SK-MEL-5 (cell line): ENCODE results near the gene MYO16. TPM values are rescaled to one million over a fixed set of nuclear protein-coding genes. Genes with fewer than 3 reads are reported as not detected.
"Not testable (repeated sequence)": the region's sequence is repeated elsewhere in the genome, so short reads cannot be mapped to it uniquely, and the experiment has no call there.

Source experiments
- DNase-seq: peaks from one replicate; pipeline ENCODE4 v3.0.0-alpha.2; 2016; ENCODE audit warnings: low read depth, low spot score
- in situ Hi-C: cut with HindIII; loops from 2 replicates; pipeline ENCODE4 v1.10.0; 2016; ENCODE audit warnings: low sequenced_read_pairs, high pct_unique_total_duplicates, low pct_unique_long_range_greater_than_20kb
- total RNA-seq: library from RNA; depleted of rRNA; stranded (reverse); fragments of >200 nt; shearing (Covaris generic); gene quantifications from 2 replicates; pipeline ENCODE4 v1.2.3, GENCODE V29; 2014

Gene MYO16
- total RNA-seq, 1 experiment from 2014 or later: 0.18 TPM

GRCh38 chr13:108902405-108903155 lies 273.2 kb downstream of the MYO16 start:
- in situ Hi-C loops: no loop called here
- peak; percentile 65 for DNase-seq

GRCh38 chr13:108903613-108904012 lies 274.2 kb downstream of the MYO16 start:
- in situ Hi-C loops: no loop called here

GRCh38 chr13:108911807-108912206 lies 282.4 kb downstream of the MYO16 start:
- no peak for DNase-seq
- in situ Hi-C loops: no loop called here

More at GRCh38 chr13:108903613-108904012, 274.2 kb downstream of the MYO16 start:
- no peak for DNase-seq

- DNase-seq, in situ Hi-C loops: not testable (repeated sequence)
Observed at GRCh38 chr13:108913731-108914130, 284.3 kb downstream of the MYO16 start.

- in situ Hi-C loops: no loop called here
- peak; percentile 77 for DNase-seq
Observed at GRCh38 chr13:108915095-108915633, 285.8 kb downstream of the MYO16 start.

- peak; percentile 99 for DNase-seq
- in situ Hi-C loops: no loop called here
Observed at GRCh38 chr13:108915634-108916512, 286.5 kb downstream of the MYO16 start.

- in situ Hi-C loops: no loop called here
- DNase-seq: no peak
Observed at GRCh38 chr13:108917581-108917980, 288.2 kb downstream of the MYO16 start.

- in situ Hi-C loops: no loop called here
- no peak for DNase-seq
Observed at GRCh38 chr13:108919036-108919907, 289.9 kb downstream of the MYO16 start.

- in situ Hi-C loops: no loop called here
- no peak for DNase-seq
Observed at GRCh38 chr13:108920137-108920536, 290.7 kb downstream of the MYO16 start.

- in situ Hi-C loops: no loop called here
- no peak for DNase-seq
Observed at GRCh38 chr13:108921238-108921637, 291.8 kb downstream of the MYO16 start.

- DNase-seq: no peak
- in situ Hi-C loops: no loop called here
Observed at GRCh38 chr13:108922108-108922507, 292.7 kb downstream of the MYO16 start.

- in situ Hi-C loops: no loop called here
- no peak for DNase-seq
Observed at GRCh38 chr13:108923386-108924047, 294.1 kb downstream of the MYO16 start.

- in situ Hi-C loops: no loop called here
- DNase-seq: no peak
Observed at GRCh38 chr13:108924134-108924533, 294.7 kb downstream of the MYO16 start.

GRCh38 chr13:108924541-108924940 lies 295.1 kb downstream of the MYO16 start:
- in situ Hi-C loops: no loop called here
- DNase-seq: no peak

- in situ Hi-C loops: no loop called here
Observed at GRCh38 chr13:108925070-108925469, 295.7 kb downstream of the MYO16 start.

GRCh38 chr13:108926862-108927261 lies 297.5 kb downstream of the MYO16 start:
- in situ Hi-C loops: no loop called here

More at GRCh38 chr13:108925070-108925469, 295.7 kb downstream of the MYO16 start:
- DNase-seq: no peak

GRCh38 chr13:108927615-108928014 lies 298.2 kb downstream of the MYO16 start:
- no peak for DNase-seq
- in situ Hi-C loops: no loop called here

More at GRCh38 chr13:108926862-108927261, 297.5 kb downstream of the MYO16 start:
- DNase-seq: no peak
